GM10248 (cell line): ENCODE measurements around the gene H3-3A.

Experiments
- CTCF ChIA-PET: fragments of 300-600 bp; sonication (Branson Sonifier 250); formaldehyde crosslinking; extraction: SDS; loops from one replicate; lab custom pipeline; 2021; ENCODE audit warnings: antibody characterized with exemption; lab: Yijun Ruan, JAX
- POLR2A ChIA-PET: fragments of 350-650 bp; sonication (Branson Sonifier 250); formaldehyde crosslinking; extraction: SDS; loops from one replicate; lab custom pipeline; 2020; ENCODE audit warnings: antibody characterized with exemption; lab: Yijun Ruan, JAX
- DNase-seq: peaks from one replicate; pipeline ENCODE4 v3.0.0; 2012; ENCODE audit errors: extremely low spot score
- TF ChIP-seq, protein P1 (sequence below): IDR thresholded peaks from 2 replicates; pipeline ENCODE4 v1.5.1; 2012; ENCODE audit warnings: mild to moderate bottlenecking, low read depth; ENCODE audit errors: extremely low read depth, missing control alignments, control extremely low read depth

The H3-3A gene

DNA sequence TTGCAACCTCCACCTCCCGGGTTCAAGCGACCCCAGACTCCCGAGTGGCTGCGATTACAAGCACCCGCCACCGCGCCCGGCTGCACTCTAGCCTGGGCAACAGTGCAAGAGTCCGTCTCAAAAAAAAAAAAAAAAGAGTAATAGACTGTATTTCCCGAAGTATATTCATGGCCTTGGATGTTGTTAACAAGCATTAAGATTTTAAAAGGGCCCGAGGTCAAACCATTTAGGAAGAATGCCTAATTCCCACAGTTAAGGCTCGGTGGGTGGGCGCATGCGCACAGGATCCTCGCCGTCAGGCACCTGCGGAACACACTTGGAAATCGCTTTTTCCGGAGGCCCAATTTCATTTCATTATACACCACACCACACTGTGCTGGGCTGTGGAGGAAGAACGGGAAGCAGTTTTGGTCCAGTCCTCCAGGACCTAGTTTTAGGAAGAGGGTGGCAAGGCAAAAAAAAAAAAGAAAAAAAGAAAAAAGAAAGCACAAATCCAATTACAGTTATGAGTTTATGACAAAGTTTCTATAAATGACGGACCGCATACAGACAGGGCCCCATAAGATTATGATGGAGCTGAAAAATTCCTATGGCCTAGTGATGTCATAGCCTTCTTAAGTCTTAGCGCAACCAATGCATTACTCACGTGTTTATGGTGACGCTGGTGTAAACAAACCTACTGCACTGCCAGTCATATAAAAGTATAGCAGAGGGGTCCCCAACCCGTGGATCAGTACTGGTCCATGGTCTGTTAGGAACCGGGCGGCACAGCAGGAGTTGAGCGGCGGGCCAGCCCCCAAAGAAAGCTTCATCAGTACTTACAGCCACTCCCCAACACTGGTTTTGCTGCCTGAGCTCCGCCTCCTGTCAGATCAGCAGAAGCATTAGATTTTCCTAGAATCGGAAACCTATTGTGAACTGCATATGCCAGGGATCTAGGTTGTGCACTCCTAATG is 38.2 kb downstream of the H3-3A start:
- POLR2A ChIA-PET, result interaction anchor here (0.8 kb wide), 1 partner anchor 18 kb away, joined by 3 read pairs; no protein-coding TSS in a partner anchor
- peak; percentile 60 for DNase-seq

DNA sequence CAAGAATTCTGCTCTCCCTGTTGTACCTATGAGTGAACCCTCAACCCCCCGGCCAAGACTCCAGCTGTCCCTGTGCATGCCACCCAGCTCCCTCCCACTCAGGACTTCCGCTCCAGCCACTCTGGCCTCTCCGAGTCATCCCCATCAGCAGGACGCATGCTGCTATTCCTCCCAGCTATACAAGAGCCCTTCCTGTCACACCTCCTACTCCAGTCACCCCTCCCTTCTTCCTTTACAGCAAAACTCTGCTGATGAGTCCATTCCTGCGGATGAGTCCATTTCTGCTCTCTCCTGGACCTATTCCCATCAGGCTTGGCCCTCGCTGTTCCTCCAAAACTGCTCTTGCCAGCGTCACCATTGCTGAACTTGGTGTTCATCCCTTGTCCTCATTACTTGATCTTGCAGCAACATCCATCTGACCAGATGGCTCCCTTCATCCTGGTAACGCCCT is 42.2 kb downstream of the H3-3A start:
- ChIA-PET CTCF (interaction anchor here (1.1 to 2.5 kb wide), 6 partner anchors 10 to 117 kb away, joined by 3 to 9 read pairs (median 3); no protein-coding TSS in a partner anchor), POLR2A (no interaction called here)
- no peak for DNase-seq
- TF ChIP-seq, protein P1, sequence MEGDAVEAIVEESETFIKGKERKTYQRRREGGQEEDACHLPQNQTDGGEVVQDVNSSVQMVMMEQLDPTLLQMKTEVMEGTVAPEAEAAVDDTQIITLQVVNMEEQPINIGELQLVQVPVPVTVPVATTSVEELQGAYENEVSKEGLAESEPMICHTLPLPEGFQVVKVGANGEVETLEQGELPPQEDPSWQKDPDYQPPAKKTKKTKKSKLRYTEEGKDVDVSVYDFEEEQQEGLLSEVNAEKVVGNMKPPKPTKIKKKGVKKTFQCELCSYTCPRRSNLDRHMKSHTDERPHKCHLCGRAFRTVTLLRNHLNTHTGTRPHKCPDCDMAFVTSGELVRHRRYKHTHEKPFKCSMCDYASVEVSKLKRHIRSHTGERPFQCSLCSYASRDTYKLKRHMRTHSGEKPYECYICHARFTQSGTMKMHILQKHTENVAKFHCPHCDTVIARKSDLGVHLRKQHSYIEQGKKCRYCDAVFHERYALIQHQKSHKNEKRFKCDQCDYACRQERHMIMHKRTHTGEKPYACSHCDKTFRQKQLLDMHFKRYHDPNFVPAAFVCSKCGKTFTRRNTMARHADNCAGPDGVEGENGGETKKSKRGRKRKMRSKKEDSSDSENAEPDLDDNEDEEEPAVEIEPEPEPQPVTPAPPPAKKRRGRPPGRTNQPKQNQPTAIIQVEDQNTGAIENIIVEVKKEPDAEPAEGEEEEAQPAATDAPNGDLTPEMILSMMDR, result no peak

More for the DNA sequence above, 38.2 kb downstream of the H3-3A start:
- CTCF ChIA-PET, result interaction anchor here (1.4 to 3.0 kb wide), 5 partner anchors 10 to 36 kb away, joined by 4 to 10 read pairs (median 6); no protein-coding TSS in a partner anchor
- TF ChIP-seq, protein P1, result no peak

DNA sequence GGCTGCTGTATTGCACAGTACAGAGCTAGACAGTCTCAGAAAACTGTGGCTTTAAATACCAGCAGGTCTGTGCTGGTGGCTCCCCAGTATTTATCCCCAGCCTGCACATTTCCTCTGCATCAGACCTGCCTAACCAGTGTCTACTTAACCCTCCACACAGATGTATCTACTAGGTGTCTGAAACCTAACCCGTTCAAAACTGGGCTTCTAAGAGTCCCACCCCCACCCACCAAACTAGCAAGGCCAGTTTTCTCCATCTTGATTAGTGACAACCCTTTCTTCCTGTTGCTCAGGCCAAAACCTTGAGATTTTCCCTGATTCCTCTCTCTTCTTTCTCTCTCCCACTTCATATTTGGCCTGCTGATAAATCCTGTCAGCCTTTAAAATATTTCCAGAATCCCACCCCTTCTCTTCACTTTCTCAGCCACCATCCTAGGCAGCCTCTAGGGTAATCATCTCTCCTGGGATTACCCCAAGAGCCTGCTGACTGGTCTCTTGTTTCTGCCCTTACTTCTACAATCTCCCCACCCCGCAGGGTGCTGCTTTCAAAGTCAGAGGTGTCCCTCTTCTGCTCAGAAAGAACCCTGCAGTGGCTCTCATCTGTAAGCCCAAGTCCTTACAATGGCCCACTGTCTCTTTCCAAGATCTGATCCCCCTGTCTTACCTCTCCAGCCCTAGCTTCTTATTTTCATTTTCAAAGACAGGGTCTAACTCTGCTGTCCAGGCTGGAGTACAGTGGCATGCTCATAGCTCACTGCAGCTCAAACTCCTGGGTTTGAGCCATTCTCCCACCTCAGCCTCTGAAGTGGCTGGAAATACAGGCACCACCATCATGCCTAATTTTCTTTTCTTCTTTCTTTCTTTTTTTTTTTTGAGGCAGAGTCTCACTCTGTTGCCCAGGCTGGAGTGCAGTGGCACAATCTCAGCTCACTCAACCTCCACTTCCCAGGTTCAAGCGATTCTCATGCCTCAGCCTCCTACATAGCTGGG is 45.2 kb downstream of the H3-3A start:
- ChIA-PET CTCF (interaction anchor here (1.1 to 7.2 kb wide), 6 partner anchors 10 to 145 kb away, joined by 5 to 78 read pairs (median 36); no protein-coding TSS in a partner anchor), POLR2A (interaction anchor here (0.7 kb wide), 1 partner anchor 296 kb away, joined by 3 read pairs; no protein-coding TSS in a partner anchor)
- TF ChIP-seq, protein P1, result peak; percentile 29
- peak; percentile 49 for DNase-seq

DNA sequence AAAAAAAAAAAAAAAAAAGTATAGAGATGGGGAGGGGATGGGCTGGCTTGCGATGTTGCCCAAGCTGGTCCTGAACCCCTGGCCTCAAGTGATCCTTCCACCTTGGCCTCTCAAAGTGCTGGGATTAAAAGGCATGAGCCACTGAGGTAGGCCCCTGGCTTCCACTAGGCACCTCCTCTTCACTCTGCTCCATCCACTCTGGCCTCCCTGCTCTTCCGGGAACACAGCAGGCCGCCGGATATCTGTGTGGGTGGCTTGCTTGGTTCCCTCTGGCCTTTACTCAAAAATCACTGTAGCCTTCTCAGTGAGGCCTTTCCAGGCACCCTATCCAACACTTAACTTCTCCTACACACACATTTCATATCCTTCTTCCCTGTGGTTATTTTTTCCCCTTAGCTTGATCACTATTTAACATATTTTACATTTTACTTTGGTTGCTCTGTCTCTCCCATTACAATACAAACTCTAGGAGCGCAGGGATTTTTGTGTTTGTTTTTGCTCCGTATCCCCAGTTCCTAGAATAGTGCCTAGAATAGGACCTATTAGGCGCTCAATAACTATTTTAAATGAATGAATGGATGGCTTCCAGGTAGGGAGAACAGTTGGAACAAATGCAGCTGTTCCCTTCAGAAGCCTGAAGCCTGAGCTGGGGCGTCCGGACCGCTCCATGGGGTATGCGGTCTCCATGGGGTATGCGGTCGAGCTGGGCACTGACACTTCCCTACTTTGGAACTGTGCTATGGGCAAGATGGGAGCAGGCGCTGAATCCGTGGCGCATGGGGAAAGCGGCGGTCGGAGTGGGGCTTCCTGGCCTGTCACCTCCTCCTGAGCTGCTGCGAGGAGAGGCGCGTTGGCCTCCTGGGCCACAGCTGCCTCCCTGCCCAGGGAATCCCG is 46.7 kb downstream of the H3-3A start:
- TF ChIP-seq, protein P1, result no peak
- ChIA-PET CTCF (interaction anchor here (0.6 to 7.2 kb wide), 9 partner anchors 10 to 146 kb away, joined by 3 to 78 read pairs (median 12); no protein-coding TSS in a partner anchor), POLR2A (interaction anchor here (0.6 to 2.4 kb wide), 3 partner anchors 24 to 110 kb away, joined by 3 to 7 read pairs (median 4); partner anchors contain the start of gene SDE2)
- DNase-seq, result no peak

DNA sequence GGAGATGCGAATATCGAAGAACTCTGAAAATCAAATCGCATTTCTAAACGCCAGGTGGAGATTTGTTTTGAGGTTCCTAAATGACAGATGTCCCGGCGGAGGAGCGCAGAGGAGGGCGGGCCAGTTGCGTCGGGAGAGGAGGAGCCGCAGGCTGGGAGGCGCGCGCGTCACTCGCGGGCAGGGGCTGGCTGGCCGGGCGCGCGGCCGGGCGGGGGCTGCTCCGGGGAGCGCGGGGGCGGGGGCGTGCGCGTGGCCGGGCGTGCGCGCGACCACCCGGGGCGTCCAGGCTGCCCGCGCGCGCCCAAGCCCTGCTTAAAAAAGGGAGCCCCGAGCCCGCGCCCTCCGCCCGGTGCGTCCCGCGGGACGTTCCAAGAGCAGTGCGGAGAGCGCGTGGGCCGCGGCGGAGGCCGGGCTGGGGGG is 47.3 kb downstream of the H3-3A start:
- peak; percentile 96 for DNase-seq
- ChIA-PET POLR2A (interaction anchor here (0.7 to 2.4 kb wide), 4 partner anchors 26 to 111 kb away, joined by 3 to 7 read pairs (median 4); partner anchors contain the start of genes H3-3A and SDE2), CTCF (interaction anchor here (0.9 to 7.2 kb wide), 7 partner anchors 10 to 45 kb away, joined by 4 to 78 read pairs (median 27); no protein-coding TSS in a partner anchor)
- TF ChIP-seq, protein P1, result no peak
